OCI-LY7 (cell line): ENCODE results near the gene DTNB.

ENCODE experiments used
- CTCF ChIP-seq: fragments of 200-600 bp; sonication (generic); conservative IDR thresholded peaks from 2 replicates; pipeline ENCODE4 v1.5.1; 2014; ENCODE audit warnings: mild to moderate bottlenecking, antibody characterized with exemption, low read length, moderate library complexity, mixed read lengths
- EZH2phosphoT487 ChIP-seq: fragments of 200-600 bp; sonication (generic); IDR thresholded peaks from 2 replicates; pipeline ENCODE4 v1.6.1; 2018; ENCODE audit warnings: low read depth, borderline replicate concordance, mild to moderate bottlenecking, mixed run types, antibody characterized with exemption, low read length, moderate library complexity, mixed read lengths

GRCh38 chr2:25371253-25372241 is 301.8 kb downstream of the DTNB start:
- TF ChIP-seq EZH2phosphoT487 (no peak), CTCF (no peak)
